HepG2 (cell line): ENCODE results near the gene TFRC. TPM values are rescaled to one million over a fixed set of nuclear protein-coding genes. Genes with fewer than 3 reads are reported as not detected.

ENCODE experiments used
- ELF1 ChIP-seq: sonication (generic); formaldehyde crosslinking; IDR thresholded peaks from 2 replicates; pipeline ENCODE4 v1.4.0; 2020; ENCODE audit warnings: missing genetic modification reagents
- KLF9 ChIP-seq: IDR thresholded peaks from 2 replicates; pipeline ENCODE4 v1.6.1; 2016; ENCODE audit warnings: low read depth
- MTF1 ChIP-seq: sonication (generic); formaldehyde crosslinking; IDR thresholded peaks from 2 replicates; pipeline ENCODE4 v1.5.0; 2020; ENCODE audit warnings: missing genetic modification reagents
- PRPF4 ChIP-seq: fragments of 200-400 bp; formaldehyde crosslinking; IDR thresholded peaks from 2 replicates; pipeline ENCODE4 v1.6.1; 2016; ENCODE audit warnings: low read length, low read depth; ENCODE audit not compliant: poor library complexity, severe bottlenecking
- PTBP1 ChIP-seq: fragments of 200-400 bp; formaldehyde crosslinking; IDR thresholded peaks from 2 replicates; pipeline ENCODE4 v1.6.1; 2018; ENCODE audit warnings: low read length, low read depth; ENCODE audit not compliant: poor library complexity, severe bottlenecking
- SNAI1 ChIP-seq: sonication (generic); formaldehyde crosslinking; IDR thresholded peaks from 2 replicates; pipeline ENCODE4 v1.5.0; 2020; ENCODE audit warnings: mild to moderate bottlenecking, missing genetic modification reagents, borderline replicate concordance
- TEAD2 ChIP-seq: sonication (generic); formaldehyde crosslinking; IDR thresholded peaks from 2 replicates; pipeline ENCODE4 v1.9.0; 2021; ENCODE audit warnings: missing genetic modification reagents
- THAP8 ChIP-seq: sonication (generic); formaldehyde crosslinking; IDR thresholded peaks from 2 replicates; pipeline ENCODE4 v1.5.1; 2020; ENCODE audit warnings: missing genetic modification reagents, mild to moderate bottlenecking, borderline replicate concordance
- TP53 ChIP-seq: sonication (generic); formaldehyde crosslinking; conservative IDR thresholded peaks from 2 replicates; pipeline ENCODE4 v1.4.0; 2020; ENCODE audit warnings: missing genetic modification reagents
- YEATS2 ChIP-seq: sonication (generic); formaldehyde crosslinking; IDR thresholded peaks from 2 replicates; pipeline ENCODE4 v1.4.0; 2020; ENCODE audit warnings: missing genetic modification reagents, borderline replicate concordance
- ZFX ChIP-seq: sonication (generic); formaldehyde crosslinking; IDR thresholded peaks from 2 replicates; pipeline ENCODE4 v1.4.0; 2020; ENCODE audit warnings: mild to moderate bottlenecking, low read depth, missing genetic modification reagents, moderate library complexity
- ZKSCAN5 ChIP-seq: sonication (generic); formaldehyde crosslinking; IDR thresholded peaks from 2 replicates; pipeline ENCODE4 v1.5.1; 2020; ENCODE audit warnings: mild to moderate bottlenecking, missing genetic modification reagents
- ZNF430 ChIP-seq: sonication (generic); formaldehyde crosslinking; IDR thresholded peaks from 2 replicates; pipeline ENCODE4 v1.9.0; 2021; ENCODE audit warnings: mild to moderate bottlenecking, missing genetic modification reagents
- ZNF556 ChIP-seq: sonication (generic); formaldehyde crosslinking; IDR thresholded peaks from 2 replicates; pipeline ENCODE4 v1.4.0; 2020; ENCODE audit warnings: mild to moderate bottlenecking, missing genetic modification reagents, borderline replicate concordance
- ZNF709 ChIP-seq: sonication (generic); formaldehyde crosslinking; IDR thresholded peaks from 2 replicates; pipeline ENCODE4 v1.5.0; 2020; ENCODE audit warnings: mild to moderate bottlenecking, missing genetic modification reagents
- ZNF792 ChIP-seq: IDR thresholded peaks from 2 replicates; pipeline ENCODE4 v1.6.1; 2016
- ZNF816 ChIP-seq: sonication (generic); formaldehyde crosslinking; IDR thresholded peaks from 2 replicates; pipeline ENCODE4 v1.8.0; 2022; ENCODE audit warnings: missing genetic modification reagents, mild to moderate bottlenecking, borderline replicate concordance
- ZSCAN20 ChIP-seq: sonication (generic); formaldehyde crosslinking; IDR thresholded peaks from 2 replicates; pipeline ENCODE4 v1.4.0; 2020; ENCODE audit warnings: missing genetic modification reagents, mild to moderate bottlenecking, borderline replicate concordance
- polyA plus RNA-seq, 8 experiments: library from polyadenylated mRNA; depleted of rRNA in 3 of 8; stranded (reverse) in 7 of 8; unstranded in 1 of 8; fragments of >200 nt; fragmentation: Illumina TruSeq in 4 of 8; extraction: Trizol in 4 of 8; gene quantifications; 2 replicates each; pipeline versions ENCODE4 v1.2.1 to v1.2.3, GENCODE V29; 2011 to 2016; ENCODE audit warnings: low read depth in 4 of 8, missing spikeins in 1 of 8, mixed read lengths in 1 of 8; ENCODE audit not compliant: insufficient read depth in 1 of 8
- total RNA-seq, 5 experiments: library from RNA; depleted of rRNA; stranded (reverse); fragments of >200 nt; fragmentation: Illumina TruSeq; extraction: Trizol; gene quantifications; 2 replicates each; pipeline ENCODE4 v1.2.3, GENCODE V29; 2016; ENCODE audit warnings: low read depth in 1 of 5
- TF ChIP-seq, protein P1 (sequence below): sonication (generic); formaldehyde crosslinking; IDR thresholded peaks from 2 replicates; pipeline ENCODE4 v1.5.0; 2020; ENCODE audit warnings: mild to moderate bottlenecking, missing genetic modification reagents
- TF ChIP-seq, protein P2 (sequence below): IDR thresholded peaks from 2 replicates; pipeline ENCODE4 v1.6.1; 2016; ENCODE audit warnings: low read depth, missing genetic modification reagents, missing compliant biosample characterization
- TF ChIP-seq, protein P3 (sequence below): sonication (generic); formaldehyde crosslinking; IDR thresholded peaks from 2 replicates; pipeline ENCODE4 v1.5.0; 2020; ENCODE audit warnings: missing genetic modification reagents

The TFRC gene
- total and polyA plus RNA-seq, 2 of the 13 experiments (the other 11 are each of a cell fraction or from before 2014, with no cell fraction given) = 188 to 274 TPM

GRCh38 chr3:196055683-196056270 lies 26.1 kb downstream of the TFRC start (continued):
- TF ChIP-seq ZFX = peak; percentile 75; the same call in 1 of the 2 replicates
- TF ChIP-seq ZNF709 (CRISPR knock-in tag) = no peak; the same call in 1 of the 2 replicates
- TF ChIP-seq, protein P1, sequence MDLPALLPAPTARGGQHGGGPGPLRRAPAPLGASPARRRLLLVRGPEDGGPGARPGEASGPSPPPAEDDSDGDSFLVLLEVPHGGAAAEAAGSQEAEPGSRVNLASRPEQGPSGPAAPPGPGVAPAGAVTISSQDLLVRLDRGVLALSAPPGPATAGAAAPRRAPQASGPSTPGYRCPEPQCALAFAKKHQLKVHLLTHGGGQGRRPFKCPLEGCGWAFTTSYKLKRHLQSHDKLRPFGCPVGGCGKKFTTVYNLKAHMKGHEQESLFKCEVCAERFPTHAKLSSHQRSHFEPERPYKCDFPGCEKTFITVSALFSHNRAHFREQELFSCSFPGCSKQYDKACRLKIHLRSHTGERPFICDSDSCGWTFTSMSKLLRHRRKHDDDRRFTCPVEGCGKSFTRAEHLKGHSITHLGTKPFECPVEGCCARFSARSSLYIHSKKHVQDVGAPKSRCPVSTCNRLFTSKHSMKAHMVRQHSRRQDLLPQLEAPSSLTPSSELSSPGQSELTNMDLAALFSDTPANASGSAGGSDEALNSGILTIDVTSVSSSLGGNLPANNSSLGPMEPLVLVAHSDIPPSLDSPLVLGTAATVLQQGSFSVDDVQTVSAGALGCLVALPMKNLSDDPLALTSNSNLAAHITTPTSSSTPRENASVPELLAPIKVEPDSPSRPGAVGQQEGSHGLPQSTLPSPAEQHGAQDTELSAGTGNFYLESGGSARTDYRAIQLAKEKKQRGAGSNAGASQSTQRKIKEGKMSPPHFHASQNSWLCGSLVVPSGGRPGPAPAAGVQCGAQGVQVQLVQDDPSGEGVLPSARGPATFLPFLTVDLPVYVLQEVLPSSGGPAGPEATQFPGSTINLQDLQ = peak; percentile 63; the same call in 1 of the 2 replicates
- TF ChIP-seq ELF1 (CRISPR knock-in tag) = peak; percentile 55
- TF ChIP-seq TP53 (CRISPR knock-in tag) = no peak
- TF ChIP-seq, protein P2, sequence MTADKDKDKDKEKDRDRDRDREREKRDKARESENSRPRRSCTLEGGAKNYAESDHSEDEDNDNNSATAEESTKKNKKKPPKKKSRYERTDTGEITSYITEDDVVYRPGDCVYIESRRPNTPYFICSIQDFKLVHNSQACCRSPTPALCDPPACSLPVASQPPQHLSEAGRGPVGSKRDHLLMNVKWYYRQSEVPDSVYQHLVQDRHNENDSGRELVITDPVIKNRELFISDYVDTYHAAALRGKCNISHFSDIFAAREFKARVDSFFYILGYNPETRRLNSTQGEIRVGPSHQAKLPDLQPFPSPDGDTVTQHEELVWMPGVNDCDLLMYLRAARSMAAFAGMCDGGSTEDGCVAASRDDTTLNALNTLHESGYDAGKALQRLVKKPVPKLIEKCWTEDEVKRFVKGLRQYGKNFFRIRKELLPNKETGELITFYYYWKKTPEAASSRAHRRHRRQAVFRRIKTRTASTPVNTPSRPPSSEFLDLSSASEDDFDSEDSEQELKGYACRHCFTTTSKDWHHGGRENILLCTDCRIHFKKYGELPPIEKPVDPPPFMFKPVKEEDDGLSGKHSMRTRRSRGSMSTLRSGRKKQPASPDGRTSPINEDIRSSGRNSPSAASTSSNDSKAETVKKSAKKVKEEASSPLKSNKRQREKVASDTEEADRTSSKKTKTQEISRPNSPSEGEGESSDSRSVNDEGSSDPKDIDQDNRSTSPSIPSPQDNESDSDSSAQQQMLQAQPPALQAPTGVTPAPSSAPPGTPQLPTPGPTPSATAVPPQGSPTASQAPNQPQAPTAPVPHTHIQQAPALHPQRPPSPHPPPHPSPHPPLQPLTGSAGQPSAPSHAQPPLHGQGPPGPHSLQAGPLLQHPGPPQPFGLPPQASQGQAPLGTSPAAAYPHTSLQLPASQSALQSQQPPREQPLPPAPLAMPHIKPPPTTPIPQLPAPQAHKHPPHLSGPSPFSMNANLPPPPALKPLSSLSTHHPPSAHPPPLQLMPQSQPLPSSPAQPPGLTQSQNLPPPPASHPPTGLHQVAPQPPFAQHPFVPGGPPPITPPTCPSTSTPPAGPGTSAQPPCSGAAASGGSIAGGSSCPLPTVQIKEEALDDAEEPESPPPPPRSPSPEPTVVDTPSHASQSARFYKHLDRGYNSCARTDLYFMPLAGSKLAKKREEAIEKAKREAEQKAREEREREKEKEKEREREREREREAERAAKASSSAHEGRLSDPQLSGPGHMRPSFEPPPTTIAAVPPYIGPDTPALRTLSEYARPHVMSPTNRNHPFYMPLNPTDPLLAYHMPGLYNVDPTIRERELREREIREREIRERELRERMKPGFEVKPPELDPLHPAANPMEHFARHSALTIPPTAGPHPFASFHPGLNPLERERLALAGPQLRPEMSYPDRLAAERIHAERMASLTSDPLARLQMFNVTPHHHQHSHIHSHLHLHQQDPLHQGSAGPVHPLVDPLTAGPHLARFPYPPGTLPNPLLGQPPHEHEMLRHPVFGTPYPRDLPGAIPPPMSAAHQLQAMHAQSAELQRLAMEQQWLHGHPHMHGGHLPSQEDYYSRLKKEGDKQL (CRISPR knock-in tag) = peak; percentile 95
- peak; percentile 95 for TF ChIP-seq ZNF556 (CRISPR knock-in tag)
- TF ChIP-seq PTBP1 = no peak
- no peak for TF ChIP-seq PRPF4
- TF ChIP-seq KLF9 = 0 out of 2 replicates have a peak, but pooled peaks have one; percentile 60
- TF ChIP-seq ZKSCAN5 (CRISPR knock-in tag) = no peak
- no peak for TF ChIP-seq MTF1
- peak; percentile 96 for TF ChIP-seq ZNF792 (CRISPR knock-in tag)
- TF ChIP-seq YEATS2 (CRISPR knock-in tag) = peak; percentile 78; the same call in 1 of the 2 replicates
- TF ChIP-seq ZNF430 (CRISPR knock-in tag) = peak; percentile 89; the same call in 1 of the 2 replicates
- TF ChIP-seq TEAD2 (CRISPR knock-in tag) = no peak
- TF ChIP-seq, protein P3, sequence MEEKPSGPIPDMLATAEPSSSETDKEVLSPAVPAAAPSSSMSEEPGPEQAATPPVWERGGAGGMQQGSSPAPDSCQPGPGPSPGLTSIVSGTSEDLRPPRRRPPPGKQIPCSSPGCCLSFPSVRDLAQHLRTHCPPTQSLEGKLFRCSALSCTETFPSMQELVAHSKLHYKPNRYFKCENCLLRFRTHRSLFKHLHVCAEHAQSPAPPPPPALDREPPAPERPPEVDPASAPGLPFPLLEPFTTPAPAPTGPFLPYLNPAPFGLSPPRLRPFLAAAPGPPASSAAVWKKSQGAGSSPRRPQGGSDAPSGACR (CRISPR knock-in tag) = peak; percentile 99
- TF ChIP-seq ZSCAN20 (CRISPR knock-in tag) = no peak
- no peak; the same call in 1 of the 2 replicates for TF ChIP-seq ZNF816 (CRISPR knock-in tag)
- no peak for TF ChIP-seq SNAI1 (CRISPR knock-in tag)
- TF ChIP-seq THAP8 (CRISPR knock-in tag) = no peak
